ENCODE data around the gene ELK4. TPM values are rescaled to one million over a fixed set of nuclear protein-coding genes. Genes with fewer than 3 reads are reported as not detected.
A peak's percentile ranks its signal among the peaks of the same experiment; 100 is the strongest.

ELK4 gene
- total and polyA plus RNA-seq, 4 donors = 11.9 to 23.9 (median 16.0) TPM

DNA sequence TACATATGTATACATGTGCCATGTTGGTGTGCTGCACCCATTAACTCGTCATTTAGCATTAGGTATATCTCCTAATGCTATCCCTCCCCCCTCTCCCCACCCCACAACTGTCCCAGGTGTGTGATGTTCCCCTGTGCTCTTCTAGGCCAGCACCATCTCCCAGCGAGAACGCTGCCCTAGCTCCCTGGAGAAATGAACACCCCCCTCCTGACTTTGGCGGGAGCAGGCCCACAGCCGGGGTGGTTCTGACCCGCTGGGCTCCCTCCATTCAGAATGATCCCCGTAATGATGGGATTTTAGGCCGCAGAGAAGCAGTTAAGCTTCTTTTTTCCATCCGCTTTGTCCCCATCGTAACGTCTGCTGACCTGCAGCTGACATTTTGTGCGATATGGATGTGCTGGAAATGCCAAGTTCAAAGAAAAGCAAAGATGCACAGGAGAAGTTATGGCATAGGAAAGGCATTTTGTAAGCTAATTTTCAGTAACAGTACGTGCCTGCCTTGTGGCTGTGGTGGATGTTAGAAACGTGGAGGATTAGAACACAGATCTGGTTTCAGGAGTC lies 39.3 kb downstream of the ELK4 start:
- Histone ChIP-seq H3K4me3 (ENCODE audit: low read depth, low read length) (peak overlapping the region; percentile 47), H3K27me3 (ENCODE audit: control insufficient read depth, insufficient read depth, low read length) (no peaks in the 10 kb centered on the region), H3K9me3 (ENCODE audit: control insufficient read depth, insufficient read depth, low read length) (no peaks in the 10 kb centered on the region), H3K27ac (ENCODE audit: low read depth, low read length) (no peak overlapping the region), H3K36me3 (ENCODE audit: control insufficient read depth, insufficient read depth, low read length) (peaks cover 6% of the 10 kb centered on the region), H3K4me1 (ENCODE audit: control insufficient read depth, insufficient read depth, low read length) (peaks cover 33% of the 10 kb centered on the region)
- 71% methylated on average over 8 of the region's 14 CpGs for WGBS (ENCODE audit: insufficient coverage)
- peak in 1 of 6 donors; percentile 50 for DNase-seq (ENCODE audit: low read depth in 4 of 6, low spot score in 6 of 6)

DNA sequence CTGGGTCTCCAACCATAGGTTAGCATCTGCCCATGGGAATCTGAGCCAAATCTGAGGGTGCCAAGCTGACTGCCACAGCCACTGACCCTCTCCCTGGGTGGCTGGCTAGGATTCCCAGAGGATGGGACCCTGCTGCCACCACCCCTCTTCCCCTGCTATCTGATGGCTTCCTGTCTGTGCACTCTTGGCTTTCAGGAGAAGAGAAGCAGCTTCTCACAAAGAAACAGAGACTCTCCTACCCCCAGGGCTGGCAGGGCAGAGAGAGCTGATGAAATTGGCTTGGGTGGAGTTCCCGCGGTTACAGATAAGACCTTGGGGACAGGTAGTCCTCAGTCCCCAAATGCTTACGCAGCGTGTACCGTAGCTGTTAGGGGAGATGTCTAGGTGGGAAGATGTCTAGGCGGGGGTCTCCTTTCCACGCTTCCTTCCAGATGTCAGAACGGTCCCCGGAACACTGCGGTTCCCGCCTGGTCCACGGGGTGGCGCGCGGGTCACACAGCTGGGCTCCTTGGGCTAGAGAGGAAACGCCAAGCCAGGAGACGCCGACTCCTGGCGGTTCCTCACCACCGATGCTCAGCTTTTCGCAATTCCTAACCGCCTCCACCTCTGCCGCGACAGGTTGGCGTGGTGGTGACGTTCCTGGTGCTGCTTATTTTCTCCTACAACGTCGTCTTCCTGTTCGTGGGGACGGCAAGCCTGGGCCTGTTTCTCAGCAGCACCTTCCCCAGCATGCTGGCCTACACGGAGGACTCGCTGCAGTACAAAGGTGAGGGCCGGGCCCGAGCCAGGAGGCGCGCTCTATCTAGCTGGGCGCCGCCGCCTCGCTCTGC lies 40.1 kb downstream of the ELK4 start:
- Histone ChIP-seq H3K27ac (ENCODE audit: low read depth, low read length) (peak overlapping the region; percentile 61), H3K4me3 (ENCODE audit: low read depth, low read length) (peak overlapping the region; percentile 47), H3K9me3 (ENCODE audit: control insufficient read depth, insufficient read depth, low read length) (no peaks in the 10 kb centered on the region), H3K27me3 (ENCODE audit: control insufficient read depth, insufficient read depth, low read length) (no peaks in the 10 kb centered on the region), H3K36me3 (ENCODE audit: control insufficient read depth, insufficient read depth, low read length) (peaks cover 5% of the 10 kb centered on the region), H3K4me1 (ENCODE audit: control insufficient read depth, insufficient read depth, low read length) (peaks cover 30% of the 10 kb centered on the region)
- peak; percentile 73 to 96 (median 82) for DNase-seq (ENCODE audit: low read depth in 4 of 6, low spot score in 6 of 6)
- 1% methylated on average over 33 of the region's 40 CpGs for WGBS (ENCODE audit: insufficient coverage)

DNA sequence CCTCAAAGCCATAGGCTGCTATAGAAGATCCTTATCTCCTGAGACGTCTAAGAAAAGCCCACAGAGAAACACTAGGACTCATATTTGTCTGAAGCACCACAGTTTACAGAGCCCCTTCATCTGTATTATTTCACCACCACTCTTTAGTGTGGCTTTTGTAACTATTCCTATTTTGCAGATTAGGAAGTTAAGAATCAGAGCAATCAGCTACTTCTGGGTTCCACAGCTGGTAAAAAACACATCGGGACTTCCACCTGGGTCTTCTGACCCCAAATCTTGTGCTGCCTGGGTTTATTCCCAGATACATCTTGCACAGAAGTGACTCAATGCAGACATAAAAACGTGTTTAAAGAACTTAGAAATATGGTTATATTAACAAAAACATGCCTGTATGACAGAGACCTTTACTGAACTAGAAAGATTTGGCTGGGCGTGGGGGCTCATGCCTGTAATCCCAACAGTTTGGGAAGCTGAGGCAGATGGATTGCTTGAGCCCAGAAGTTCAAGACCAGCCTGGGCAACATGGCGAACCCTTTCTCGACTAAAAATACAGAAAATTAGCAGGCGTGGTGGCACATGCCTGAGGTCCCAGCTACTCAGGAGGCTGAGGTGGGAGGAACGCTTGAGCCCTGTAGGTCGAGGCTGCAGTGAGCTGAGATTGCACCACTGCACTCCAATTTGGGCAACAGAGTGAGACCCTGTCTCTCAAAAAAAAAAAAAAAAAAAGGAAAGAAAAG lies 40.9 kb downstream of the ELK4 start:
- H3K27me3 ChIP-seq (ENCODE audit: control insufficient read depth, insufficient read depth, low read length) = no peaks in the 10 kb centered on the region

DNA sequence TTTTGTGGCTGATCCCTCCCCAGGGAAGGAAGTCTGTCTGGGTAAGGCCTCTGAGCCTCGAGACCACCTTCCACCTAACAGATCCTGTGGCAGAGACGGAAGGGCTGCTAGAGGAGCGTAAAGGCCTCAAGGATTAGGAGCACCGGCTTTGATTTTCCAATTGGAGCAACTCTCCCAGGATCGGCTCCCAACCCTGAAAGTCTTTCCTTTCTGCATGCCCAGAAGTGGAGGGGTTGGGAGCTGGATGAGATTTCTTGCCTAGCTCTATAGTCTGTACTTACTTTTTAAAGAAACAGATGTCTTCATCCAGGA lies 41.4 kb downstream of the ELK4 start:
- H3K4me3 ChIP-seq (ENCODE audit: low read depth, low read length) = no peak overlapping the region
- H3K9me3 ChIP-seq (ENCODE audit: control insufficient read depth, insufficient read depth, low read length) = no peaks in the 10 kb centered on the region
- no peak overlapping the region for H3K27ac ChIP-seq (ENCODE audit: low read depth, low read length)
- DNase-seq (ENCODE audit: low read depth in 4 of 6, low spot score in 6 of 6) = no peak
- H3K4me1 ChIP-seq (ENCODE audit: control insufficient read depth, insufficient read depth, low read length) = peaks cover 30% of the 10 kb centered on the region
- H3K27me3 ChIP-seq (ENCODE audit: control insufficient read depth, insufficient read depth, low read length) = no peaks in the 10 kb centered on the region
- no CpG with 5 or more reads among the region's 5 CpGs for WGBS (ENCODE audit: insufficient coverage)
- H3K36me3 ChIP-seq (ENCODE audit: control insufficient read depth, insufficient read depth, low read length) = peaks cover 8% of the 10 kb centered on the region

More for the DNA sequence above, 40.9 kb downstream of the ELK4 start:
- WGBS (ENCODE audit: insufficient coverage) = 86% methylated on average over 6 of the region's 9 CpGs
- no peak overlapping the region for H3K4me3 ChIP-seq (ENCODE audit: low read depth, low read length)
- no peak for DNase-seq (ENCODE audit: low read depth in 4 of 6, low spot score in 6 of 6)
- H3K36me3 ChIP-seq (ENCODE audit: control insufficient read depth, insufficient read depth, low read length) = peaks cover 6% of the 10 kb centered on the region
- H3K9me3 ChIP-seq (ENCODE audit: control insufficient read depth, insufficient read depth, low read length) = no peaks in the 10 kb centered on the region
- H3K27ac ChIP-seq (ENCODE audit: low read depth, low read length) = no peak overlapping the region
- H3K4me1 ChIP-seq (ENCODE audit: control insufficient read depth, insufficient read depth, low read length) = peaks cover 30% of the 10 kb centered on the region

DNA sequence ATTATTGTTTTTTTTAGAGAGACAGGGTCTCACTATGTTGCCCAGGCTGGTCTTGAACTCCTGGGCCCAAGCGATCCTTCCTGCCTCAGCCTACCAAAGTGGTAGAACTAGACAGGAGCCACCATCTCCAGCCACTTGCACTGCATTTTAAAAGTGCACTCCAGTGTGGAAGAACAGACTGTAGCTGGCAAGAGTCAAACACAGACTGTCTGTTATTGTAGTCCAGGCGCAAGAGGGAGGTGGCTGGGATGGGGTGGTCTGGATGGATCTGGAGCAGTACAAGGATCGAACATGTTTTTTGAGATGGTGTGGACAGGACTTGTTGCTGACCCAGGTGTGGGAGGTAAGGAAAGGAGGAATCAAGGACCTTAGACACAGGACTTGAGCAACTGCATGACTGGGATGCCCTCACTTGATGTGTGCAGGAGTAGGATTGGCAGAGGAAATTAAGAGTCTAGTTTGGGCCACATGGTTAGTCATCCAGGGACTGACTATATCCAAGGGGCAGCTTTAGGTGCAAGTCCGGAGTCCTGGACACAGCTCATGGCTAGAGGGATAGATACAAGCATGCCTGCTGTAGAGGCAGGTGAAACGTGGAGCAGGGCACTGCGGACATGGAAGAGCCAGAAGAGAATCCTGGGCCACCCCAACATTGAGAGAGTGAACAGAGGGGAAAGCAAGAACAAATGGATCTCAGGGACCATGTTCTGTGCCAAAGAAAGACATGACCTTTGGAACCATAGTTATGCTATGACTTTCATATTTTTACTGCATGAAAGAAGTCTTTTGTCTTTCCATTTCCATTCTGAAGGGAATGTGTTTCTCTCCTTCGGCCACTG lies 42.0 kb downstream of the ELK4 start:
- Histone ChIP-seq H3K9me3 (ENCODE audit: control insufficient read depth, insufficient read depth, low read length) (no peaks in the 10 kb centered on the region), H3K27ac (ENCODE audit: low read depth, low read length) (no peak overlapping the region)
- WGBS (ENCODE audit: insufficient coverage) = 94% methylated on average over 6 of the region's 7 CpGs

DNA sequence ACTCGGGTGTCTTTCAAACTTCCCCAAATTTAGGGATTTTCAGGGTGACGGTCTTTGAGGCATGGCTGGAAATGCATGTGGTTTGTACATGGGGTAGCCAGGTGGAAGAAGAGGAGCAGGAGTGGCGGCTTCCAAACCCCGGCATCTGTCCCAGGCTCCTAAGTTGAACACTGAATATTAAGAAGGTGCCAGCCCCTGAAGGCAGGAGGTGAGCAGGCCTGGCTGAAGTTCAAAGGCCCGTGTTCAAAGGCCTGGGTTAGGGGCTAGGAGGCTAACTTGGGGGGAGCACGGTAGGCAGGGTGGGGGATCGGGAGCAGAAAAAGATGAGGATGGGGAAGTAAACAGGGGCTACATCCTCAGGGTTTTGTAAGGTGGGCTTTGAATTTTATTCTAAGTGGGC lies 42.8 kb downstream of the ELK4 start:
- H3K9me3 ChIP-seq (ENCODE audit: control insufficient read depth, insufficient read depth, low read length) = no peaks in the 10 kb centered on the region
- no peak overlapping the region for H3K4me3 ChIP-seq (ENCODE audit: low read depth, low read length)
- peaks cover 5% of the 10 kb centered on the region for H3K36me3 ChIP-seq (ENCODE audit: control insufficient read depth, insufficient read depth, low read length)
- H3K27ac ChIP-seq (ENCODE audit: low read depth, low read length) = no peak overlapping the region
- DNase-seq (ENCODE audit: low read depth in 4 of 6, low spot score in 6 of 6) = no peak
- 85% methylated on average over 7 of the region's 7 CpGs for WGBS (ENCODE audit: insufficient coverage)
- H3K27me3 ChIP-seq (ENCODE audit: control insufficient read depth, insufficient read depth, low read length) = no peaks in the 10 kb centered on the region
- peaks cover 30% of the 10 kb centered on the region for H3K4me1 ChIP-seq (ENCODE audit: control insufficient read depth, insufficient read depth, low read length)

More for the DNA sequence above, 42.0 kb downstream of the ELK4 start:
- H3K27me3 ChIP-seq (ENCODE audit: control insufficient read depth, insufficient read depth, low read length) = no peaks in the 10 kb centered on the region
- no peak for DNase-seq (ENCODE audit: low read depth in 4 of 6, low spot score in 6 of 6)
- H3K4me3 ChIP-seq (ENCODE audit: low read depth, low read length) = no peak overlapping the region
- peaks cover 30% of the 10 kb centered on the region for H3K4me1 ChIP-seq (ENCODE audit: control insufficient read depth, insufficient read depth, low read length)
- peaks cover 5% of the 10 kb centered on the region for H3K36me3 ChIP-seq (ENCODE audit: control insufficient read depth, insufficient read depth, low read length)

DNA sequence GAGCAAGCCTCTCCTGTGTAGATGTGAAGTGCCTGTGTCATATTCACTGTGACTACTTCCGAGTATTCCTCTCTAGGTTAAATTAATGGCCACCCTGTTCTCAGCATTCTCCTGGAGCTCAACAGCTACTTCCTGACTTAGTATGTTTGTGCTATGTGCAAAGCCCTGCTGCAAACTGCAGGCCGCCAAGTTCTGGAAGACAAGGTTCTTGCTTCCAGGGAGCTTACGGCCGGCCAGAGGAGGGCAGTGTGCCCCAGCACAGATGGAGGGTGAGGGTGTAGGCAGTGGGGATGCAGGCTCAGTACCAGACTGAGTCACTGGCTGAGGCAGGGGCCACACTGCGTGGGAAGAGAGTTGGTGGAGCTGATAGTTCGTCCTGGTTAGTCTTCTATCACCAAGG lies 43.2 kb downstream of the ELK4 start:
- 41% methylated on average over 5 of the region's 6 CpGs for WGBS (ENCODE audit: insufficient coverage)
- H3K36me3 ChIP-seq (ENCODE audit: control insufficient read depth, insufficient read depth, low read length) = peaks cover 5% of the 10 kb centered on the region
- peak in 1 of 6 donors; percentile 38 for DNase-seq (ENCODE audit: low read depth in 4 of 6, low spot score in 6 of 6)
- H3K9me3 ChIP-seq (ENCODE audit: control insufficient read depth, insufficient read depth, low read length) = no peaks in the 10 kb centered on the region
- H3K27ac ChIP-seq (ENCODE audit: low read depth, low read length) = no peak overlapping the region
- no peak overlapping the region for H3K4me3 ChIP-seq (ENCODE audit: low read depth, low read length)
- peaks cover 27% of the 10 kb centered on the region for H3K4me1 ChIP-seq (ENCODE audit: control insufficient read depth, insufficient read depth, low read length)
- no peaks in the 10 kb centered on the region for H3K27me3 ChIP-seq (ENCODE audit: control insufficient read depth, insufficient read depth, low read length)

DNA sequence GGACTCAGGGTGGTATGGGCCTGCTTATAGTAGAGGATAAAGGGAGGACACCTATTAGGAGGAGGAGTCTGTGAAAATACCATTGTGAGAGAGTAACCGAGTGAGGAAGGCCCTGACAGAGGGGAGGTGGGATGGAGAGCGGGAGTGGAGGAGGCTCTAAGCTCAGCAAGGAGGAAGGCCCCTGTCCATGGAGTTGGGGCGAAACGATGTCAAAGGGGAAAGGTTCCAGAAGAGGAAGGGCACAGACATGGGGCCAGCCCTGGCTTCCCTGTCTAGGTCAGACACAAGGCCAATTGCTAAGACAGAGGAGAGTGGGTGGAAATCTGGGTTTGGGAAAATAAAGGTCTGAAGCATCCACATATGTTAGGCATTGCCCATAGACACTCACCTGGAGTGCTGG lies 44.2 kb downstream of the ELK4 start:
- WGBS (ENCODE audit: insufficient coverage) = 80% methylated on average over 4 of the region's 4 CpGs
- Histone ChIP-seq H3K36me3 (ENCODE audit: control insufficient read depth, insufficient read depth, low read length) (peaks cover 5% of the 10 kb centered on the region), H3K27ac (ENCODE audit: low read depth, low read length) (no peak overlapping the region), H3K27me3 (ENCODE audit: control insufficient read depth, insufficient read depth, low read length) (no peaks in the 10 kb centered on the region), H3K9me3 (ENCODE audit: control insufficient read depth, insufficient read depth, low read length) (no peaks in the 10 kb centered on the region), H3K4me1 (ENCODE audit: control insufficient read depth, insufficient read depth, low read length) (peaks cover 25% of the 10 kb centered on the region), H3K4me3 (ENCODE audit: low read depth, low read length) (no peak overlapping the region)
- no peak for DNase-seq (ENCODE audit: low read depth in 4 of 6, low spot score in 6 of 6)
